HL-60/S4 treated with phorbol 12-myristate 13-acetate at 8.2 ng/mL for 4 days and 3 days (cell line): ENCODE measurements around the gene CSF2RB.

Experiments
- in situ Hi-C: fragments of 300-500 bp; cut with MboI; formaldehyde crosslinking; loops from 2 replicates; pipeline ENCODE4 v1.15.0; 2022; ENCODE audit warnings: low sequenced_read_pairs

CSF2RB gene

GRCh38 chr22:36886016-36886415 is 27.4 kb upstream of the CSF2RB start:
- in situ Hi-C loops: no loop called here

GRCh38 chr22:36887162-36887561 is 26.3 kb upstream of the CSF2RB start:
- in situ Hi-C loops: no loop called here

GRCh38 chr22:36891646-36892045 is 21.8 kb upstream of the CSF2RB start:
- in situ Hi-C loops: no loop called here

GRCh38 chr22:36892292-36892691 is 21.1 kb upstream of the CSF2RB start:
- in situ Hi-C loops: no loop called here

- in situ Hi-C loops: no loop called here
These were observed 20.2 kb upstream of the CSF2RB start for GRCh38 chr22:36893262-36893661.

GRCh38 chr22:36894266-36894665 is 19.2 kb upstream of the CSF2RB start:
- in situ Hi-C loops: no loop called here

GRCh38 chr22:36897611-36898010 is 15.8 kb upstream of the CSF2RB start:
- in situ Hi-C loops: no loop called here

- in situ Hi-C loops: no loop called here
These were observed 14.7 kb upstream of the CSF2RB start for GRCh38 chr22:36898690-36899089.

- in situ Hi-C loops: no loop called here
These were observed 13.9 kb upstream of the CSF2RB start for GRCh38 chr22:36899498-36899897.

GRCh38 chr22:36900225-36900624 is 13.2 kb upstream of the CSF2RB start:
- in situ Hi-C loops: no loop called here

GRCh38 chr22:36900880-36901279 is 12.5 kb upstream of the CSF2RB start:
- in situ Hi-C loops: no loop called here

- in situ Hi-C loops: no loop called here
These were observed 11.9 kb upstream of the CSF2RB start for GRCh38 chr22:36901411-36902142.

- in situ Hi-C loops: no loop called here
These were observed 11.1 kb upstream of the CSF2RB start for GRCh38 chr22:36902143-36902926.

- in situ Hi-C loops: no loop called here
These were observed 9.1 kb upstream of the CSF2RB start for GRCh38 chr22:36904260-36904880.

- in situ Hi-C loops: no loop called here
These were observed 5.9 kb upstream of the CSF2RB start for GRCh38 chr22:36907253-36908195.

- in situ Hi-C loops: no loop called here
These were observed 3.0 kb upstream of the CSF2RB start for GRCh38 chr22:36910461-36910860.

- in situ Hi-C loops: no loop called here
These were observed 1.4 kb upstream of the CSF2RB start for GRCh38 chr22:36911887-36912661.

GRCh38 chr22:36912694-36913426 is 568 bp upstream of the CSF2RB start:
- in situ Hi-C loops: no loop called here

- in situ Hi-C loops: no loop called here
These were observed 943 bp downstream of the CSF2RB start for GRCh38 chr22:36914390-36914752.
